Measurements from ENCODE around the gene RNF144A. TPM values are rescaled to one million over a fixed set of nuclear protein-coding genes. Genes with fewer than 3 reads are reported as not detected.

RNF144A gene
- total RNA-seq, 1 experiment from 2014 or later: 10.6 TPM

DNA sequence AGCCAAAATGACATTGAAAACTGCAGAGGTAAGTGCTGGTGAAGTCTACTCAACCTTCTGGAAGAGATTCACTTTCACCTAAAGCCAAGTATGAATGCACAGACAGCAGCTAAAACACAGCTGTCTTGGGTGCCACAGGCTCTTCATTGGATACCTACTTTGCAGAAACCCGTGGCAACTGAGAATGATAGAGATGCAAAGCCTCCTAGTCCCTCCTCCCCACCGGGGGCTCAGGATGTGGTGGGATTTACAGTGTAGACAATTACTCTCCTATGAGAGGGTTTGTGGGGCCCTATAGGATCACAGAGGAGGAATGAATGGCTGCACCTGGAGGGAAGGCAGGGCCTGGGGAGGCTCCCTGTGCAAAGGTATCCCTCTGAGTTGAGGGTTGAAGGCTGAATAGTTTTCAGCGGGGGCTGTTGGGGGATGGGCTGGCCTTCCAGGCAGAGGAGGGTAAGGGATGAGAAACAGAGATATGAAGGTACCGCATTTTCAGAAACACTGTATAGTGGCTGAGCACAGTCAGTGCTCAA is 131.6 kb downstream of the RNF144A start:
- no peak overlapping the region for H3K4me3 Mint-ChIP-seq

More for the DNA sequence above, 131.6 kb downstream of the RNF144A start:
- peaks cover 4 to 8% of the 10 kb centered on the region in 2 experiments; a peak in 2 of 5 replicates for H3K9me3 Mint-ChIP-seq
- peak overlapping the region in 1 of 3 experiments; percentile 19; a peak in 1 of 7 replicates for H3K27ac Mint-ChIP-seq
- no peaks in the 10 kb centered on the region for H4K20me1 ChIP-seq (ENCODE audit: control insufficient read depth, insufficient read depth, insufficient read length)
- no peak overlapping the region for H3K4me2 ChIP-seq (ENCODE audit: insufficient read depth, insufficient read length, low read length)
- H3K36me3 Mint-ChIP-seq (ENCODE audit: insufficient read depth in 1 of 3, low read depth in 3 of 3): peaks cover 0 to 15% (median 11%) of the 10 kb centered on the region in 3 experiments; a peak in 5 of 7 replicates
- no peak overlapping the region for H3K56ac ChIP-seq (ENCODE audit: insufficient read length, low read depth, low read length)
- H3K23me2 ChIP-seq (ENCODE audit: insufficient read length, low read depth, low read length, poor library complexity, severe bottlenecking): no peaks in the 10 kb centered on the region
- no peak for DNase-seq
- H3K9me3 ChIP-seq (ENCODE audit: control insufficient read depth, low read depth, low read length): no peaks in the 10 kb centered on the region
- H3K4me1 Mint-ChIP-seq: peaks cover 24 to 26% of the 10 kb centered on the region in 2 experiments
- no peaks in the 10 kb centered on the region for H3K27me3 ChIP-seq (ENCODE audit: insufficient read depth, low read length)
- H2AK5ac ChIP-seq (ENCODE audit: insufficient read length, low read length): no peak overlapping the region
- no peak overlapping the region for H3K9ac ChIP-seq (ENCODE audit: extremely low read depth, insufficient read length, low read length)
- H3T11ph ChIP-seq (ENCODE audit: low read length): no peak overlapping the region
- H2BK15ac ChIP-seq (ENCODE audit: low read depth, low read length): no peak overlapping the region
- H3K4me1 ChIP-seq (ENCODE audit: insufficient read depth, low read length): peaks cover 4% of the 10 kb centered on the region; the same call in 1 of the 2 replicates
- H2BK12ac ChIP-seq (ENCODE audit: insufficient read length, low read depth, low read length): no peak overlapping the region
- H3K79me2 ChIP-seq (ENCODE audit: insufficient read depth, low read length): no peaks in the 10 kb centered on the region
- no peak overlapping the region for H3K18ac ChIP-seq (ENCODE audit: insufficient read length, low read depth, low read length)
- H3K23ac ChIP-seq (ENCODE audit: insufficient read length, low read depth, low read length): no peak overlapping the region
- no peaks in the 10 kb centered on the region for H3K79me1 ChIP-seq (ENCODE audit: insufficient read depth, low read depth, low read length, poor library complexity, severe bottlenecking)
- H4K91ac ChIP-seq (ENCODE audit: insufficient read length, low read depth, low read length): no peak overlapping the region
- no peak overlapping the region for H4K5ac ChIP-seq (ENCODE audit: insufficient read length, low read depth, low read length)
- H3K27ac ChIP-seq (ENCODE audit: insufficient read length, low read depth, low read length): no peak overlapping the region
- no peak overlapping the region for H2BK5ac ChIP-seq (ENCODE audit: insufficient read length, low read length)
- WGBS (ENCODE audit: extremely low coverage, insufficient read length, low lambda C conversion rate): no CpG with 5 or more reads among the region's 4 CpGs
- no peak overlapping the region for H3K4ac ChIP-seq (ENCODE audit: low read depth, low read length)
- H2BK20ac ChIP-seq (ENCODE audit: low read depth, low read length, poor library complexity, severe bottlenecking): no peak overlapping the region
- H3K14ac ChIP-seq (ENCODE audit: insufficient read depth, low read length): no peak overlapping the region
- TF ChIP-seq, protein P1, sequence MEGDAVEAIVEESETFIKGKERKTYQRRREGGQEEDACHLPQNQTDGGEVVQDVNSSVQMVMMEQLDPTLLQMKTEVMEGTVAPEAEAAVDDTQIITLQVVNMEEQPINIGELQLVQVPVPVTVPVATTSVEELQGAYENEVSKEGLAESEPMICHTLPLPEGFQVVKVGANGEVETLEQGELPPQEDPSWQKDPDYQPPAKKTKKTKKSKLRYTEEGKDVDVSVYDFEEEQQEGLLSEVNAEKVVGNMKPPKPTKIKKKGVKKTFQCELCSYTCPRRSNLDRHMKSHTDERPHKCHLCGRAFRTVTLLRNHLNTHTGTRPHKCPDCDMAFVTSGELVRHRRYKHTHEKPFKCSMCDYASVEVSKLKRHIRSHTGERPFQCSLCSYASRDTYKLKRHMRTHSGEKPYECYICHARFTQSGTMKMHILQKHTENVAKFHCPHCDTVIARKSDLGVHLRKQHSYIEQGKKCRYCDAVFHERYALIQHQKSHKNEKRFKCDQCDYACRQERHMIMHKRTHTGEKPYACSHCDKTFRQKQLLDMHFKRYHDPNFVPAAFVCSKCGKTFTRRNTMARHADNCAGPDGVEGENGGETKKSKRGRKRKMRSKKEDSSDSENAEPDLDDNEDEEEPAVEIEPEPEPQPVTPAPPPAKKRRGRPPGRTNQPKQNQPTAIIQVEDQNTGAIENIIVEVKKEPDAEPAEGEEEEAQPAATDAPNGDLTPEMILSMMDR (conservative IDR thresholded peaks at IDR 0.05): no peak
- no peak overlapping the region for H2AFZ ChIP-seq (ENCODE audit: low read length)
- H4K8ac ChIP-seq (replicated peaks; ENCODE audit: insufficient read length, low read depth, low read length): no peak overlapping the region
- H3K27me3 Mint-ChIP-seq (ENCODE audit: low read depth): no peaks in the 10 kb centered on the region; the same call in 1 of the 2 replicates
- H2BK120ac ChIP-seq (ENCODE audit: low read depth, low read length, poor library complexity, severe bottlenecking): no peak overlapping the region

Measured in H9 (cell line).